Activated T-cell treated with anti-CD3 and anti-CD28 coated beads, Interleukin-2, amount 50 U/mL, for 4 hours (primary cell): ENCODE results near the gene KITLG. TPM values are rescaled to one million over a fixed set of nuclear protein-coding genes. Genes with fewer than 3 reads are reported as not detected.
"Not testable (repeated sequence)": the region's sequence is repeated elsewhere in the genome, so short reads cannot be mapped to it uniquely, and the experiment has no call there.

Source experiments
- ATAC-seq, 2 donors: fragments of 200-7000 bp; cut with Tn5 transposase; one replicate each; pipeline ENCODE4 v1.10.0; 2021
- DNase-seq: peaks from one replicate; pipeline ENCODE4 v3.0.0-alpha.2; 2020
- H3K27me3 Mint-ChIP-seq: one replicate; pipeline ENCODE4 v1.8.0; 2021; ENCODE audit warnings: low read depth, mixed read lengths
- H3K36me3 Mint-ChIP-seq: one replicate; pipeline ENCODE4 v1.8.0; 2022; ENCODE audit warnings: mixed read lengths; ENCODE audit not compliant: insufficient read depth
- H3K4me1 Mint-ChIP-seq: one replicate; pipeline ENCODE4 v1.8.0; 2021; ENCODE audit warnings: low read depth, mixed read lengths
- H3K4me3 Mint-ChIP-seq: one replicate; pipeline ENCODE4 v1.8.0; 2021; ENCODE audit warnings: mild to moderate bottlenecking, moderate library complexity, mixed read lengths
- H3K9me3 Mint-ChIP-seq: one replicate; pipeline ENCODE4 v1.8.0; 2021; ENCODE audit warnings: mixed read lengths
- total RNA-seq, 3 donors: library from RNA; stranded (reverse); gene quantifications; one replicate each; pipeline ENCODE4 v1.2.1, GENCODE V29; 2021

KITLG gene
- total RNA-seq, 3 donors from 2014 or later: 0.18 to 0.45 (median 0.38) TPM

GRCh38 chr12:88507851-88508250, 72.4 kb downstream of the KITLG start:
- H3K4me3 Mint-ChIP-seq, H3K36me3 Mint-ChIP-seq, H3K9me3 Mint-ChIP-seq, H3K4me1 Mint-ChIP-seq, ATAC-seq, DNase-seq, H3K27me3 Mint-ChIP-seq: not testable (repeated sequence)

GRCh38 chr12:88507270-88507669, 73.0 kb downstream of the KITLG start:
- DNase-seq: no peak
- Mint-ChIP-seq H3K4me1 (no peaks in the 10 kb centered on the region), H3K27me3 (no peaks in the 10 kb centered on the region), H3K4me3 (no peak overlapping the region), H3K9me3 (no peaks in the 10 kb centered on the region), H3K36me3 (no peaks in the 10 kb centered on the region)
- ATAC-seq: no peak

- H3K9me3 Mint-ChIP-seq: no peaks in the 10 kb centered on the region
- DNase-seq (no peak), ATAC-seq (no peak)
- H3K4me1 Mint-ChIP-seq: no peaks in the 10 kb centered on the region
- H3K27me3 Mint-ChIP-seq: no peaks in the 10 kb centered on the region
- no peaks in the 10 kb centered on the region for H3K36me3 Mint-ChIP-seq
- no peak overlapping the region for H3K4me3 Mint-ChIP-seq
Observed at GRCh38 chr12:88505696-88506095, 74.6 kb downstream of the KITLG start.

GRCh38 chr12:88503281-88503703, 77.0 kb downstream of the KITLG start:
- no peak for ATAC-seq
- H3K9me3 Mint-ChIP-seq: peaks cover 6% of the 10 kb centered on the region
- no peaks in the 10 kb centered on the region for H3K27me3 Mint-ChIP-seq
- no peak overlapping the region for H3K4me3 Mint-ChIP-seq
- H3K4me1 Mint-ChIP-seq: no peaks in the 10 kb centered on the region
- H3K36me3 Mint-ChIP-seq: no peaks in the 10 kb centered on the region
- DNase-seq: no peak

GRCh38 chr12:88501972-88502938, 78.0 kb downstream of the KITLG start:
- H3K27me3 Mint-ChIP-seq: no peaks in the 10 kb centered on the region
- H3K4me1 Mint-ChIP-seq: no peaks in the 10 kb centered on the region
- H3K9me3 Mint-ChIP-seq: peaks cover 9% of the 10 kb centered on the region
- no peak overlapping the region for H3K4me3 Mint-ChIP-seq
- ATAC-seq (no peak), DNase-seq (no peak)
- H3K36me3 Mint-ChIP-seq: no peaks in the 10 kb centered on the region

GRCh38 chr12:88496891-88497371, 83.3 kb downstream of the KITLG start:
- H3K4me1 Mint-ChIP-seq: no peaks in the 10 kb centered on the region
- H3K27me3 Mint-ChIP-seq: no peaks in the 10 kb centered on the region
- no peak overlapping the region for H3K4me3 Mint-ChIP-seq
- no peaks in the 10 kb centered on the region for H3K36me3 Mint-ChIP-seq
- DNase-seq (no peak), ATAC-seq (no peak)
- peaks cover 10% of the 10 kb centered on the region for H3K9me3 Mint-ChIP-seq

- ATAC-seq (no peak), DNase-seq (no peak)
- H3K9me3 Mint-ChIP-seq: peaks cover 10% of the 10 kb centered on the region
- no peaks in the 10 kb centered on the region for H3K36me3 Mint-ChIP-seq
- no peaks in the 10 kb centered on the region for H3K4me1 Mint-ChIP-seq
- no peak overlapping the region for H3K4me3 Mint-ChIP-seq
- no peaks in the 10 kb centered on the region for H3K27me3 Mint-ChIP-seq
Observed at GRCh38 chr12:88496429-88496828, 83.8 kb downstream of the KITLG start.

GRCh38 chr12:88495031-88495430, 85.2 kb downstream of the KITLG start:
- no peak for DNase-seq
- H3K36me3 Mint-ChIP-seq: no peaks in the 10 kb centered on the region
- peaks cover 8% of the 10 kb centered on the region for H3K9me3 Mint-ChIP-seq
- H3K27me3 Mint-ChIP-seq: no peaks in the 10 kb centered on the region
- H3K4me3 Mint-ChIP-seq: no peak overlapping the region
- ATAC-seq: no peak
- H3K4me1 Mint-ChIP-seq: no peaks in the 10 kb centered on the region

- H3K27me3 Mint-ChIP-seq: no peaks in the 10 kb centered on the region
- H3K36me3 Mint-ChIP-seq: no peaks in the 10 kb centered on the region
- H3K4me3 Mint-ChIP-seq: no peak overlapping the region
- DNase-seq (no peak), ATAC-seq (no peak)
- H3K4me1 Mint-ChIP-seq: no peaks in the 10 kb centered on the region
- peaks cover 4% of the 10 kb centered on the region for H3K9me3 Mint-ChIP-seq
Observed at GRCh38 chr12:88494520-88494919, 85.8 kb downstream of the KITLG start.

GRCh38 chr12:88493636-88494035, 86.6 kb downstream of the KITLG start:
- no peaks in the 10 kb centered on the region for H3K4me1 Mint-ChIP-seq
- no peaks in the 10 kb centered on the region for H3K36me3 Mint-ChIP-seq
- ATAC-seq (no peak), DNase-seq (no peak)
- H3K4me3 Mint-ChIP-seq: no peak overlapping the region
- no peaks in the 10 kb centered on the region for H3K27me3 Mint-ChIP-seq
- peaks cover 4% of the 10 kb centered on the region for H3K9me3 Mint-ChIP-seq

- no peaks in the 10 kb centered on the region for H3K4me1 Mint-ChIP-seq
- no peak overlapping the region for H3K4me3 Mint-ChIP-seq
- DNase-seq (no peak), ATAC-seq (no peak)
- no peaks in the 10 kb centered on the region for H3K36me3 Mint-ChIP-seq
- no peaks in the 10 kb centered on the region for H3K9me3 Mint-ChIP-seq
- H3K27me3 Mint-ChIP-seq: no peaks in the 10 kb centered on the region
Observed at GRCh38 chr12:88490425-88490824, 89.8 kb downstream of the KITLG start.

- ATAC-seq (no peak), DNase-seq (no peak)
- H3K9me3 Mint-ChIP-seq: peaks cover 7% of the 10 kb centered on the region
- H3K36me3 Mint-ChIP-seq: no peaks in the 10 kb centered on the region
- no peaks in the 10 kb centered on the region for H3K4me1 Mint-ChIP-seq
- H3K27me3 Mint-ChIP-seq: no peaks in the 10 kb centered on the region
- no peak overlapping the region for H3K4me3 Mint-ChIP-seq
Observed at GRCh38 chr12:88472775-88473174, 107.5 kb downstream of the KITLG start.

- H3K4me3 Mint-ChIP-seq: no peak overlapping the region
- peaks cover 7% of the 10 kb centered on the region for H3K9me3 Mint-ChIP-seq
- H3K27me3 Mint-ChIP-seq: no peaks in the 10 kb centered on the region
- no peaks in the 10 kb centered on the region for H3K4me1 Mint-ChIP-seq
- ATAC-seq: no peak
- no peaks in the 10 kb centered on the region for H3K36me3 Mint-ChIP-seq
- no peak for DNase-seq
Observed at GRCh38 chr12:88472248-88472647, 108.0 kb downstream of the KITLG start.

GRCh38 chr12:88471331-88472045, 108.8 kb downstream of the KITLG start:
- peaks cover 6% of the 10 kb centered on the region for H3K9me3 Mint-ChIP-seq
- ATAC-seq (no peak), DNase-seq (no peak)
- H3K27me3 Mint-ChIP-seq: no peaks in the 10 kb centered on the region
- no peaks in the 10 kb centered on the region for H3K36me3 Mint-ChIP-seq
- H3K4me3 Mint-ChIP-seq: no peak overlapping the region
- H3K4me1 Mint-ChIP-seq: no peaks in the 10 kb centered on the region

- ATAC-seq (no peak), DNase-seq (no peak)
- Mint-ChIP-seq H3K27me3 (no peaks in the 10 kb centered on the region), H3K4me1 (no peaks in the 10 kb centered on the region), H3K4me3 (no peak overlapping the region), H3K36me3 (no peaks in the 10 kb centered on the region), H3K9me3 (peaks cover 4% of the 10 kb centered on the region)
Observed at GRCh38 chr12:88469154-88469553, 111.1 kb downstream of the KITLG start.
